HG02610 (cell line): ENCODE results near the gene FIP1L1.

Experiments used
- ATAC-seq: cut with Tn5 transposase; IDR thresholded peaks from one replicate; pipeline ENCODE4 v1.9.1; 2021; ENCODE audit warnings: mild to moderate bottlenecking, moderate library complexity; ENCODE audit not compliant: unreplicated experiment

The FIP1L1 gene

GRCh38 chr4:53499791-53500190 lies 122.3 kb downstream of the FIP1L1 start:
- ATAC-seq = no peak

- no peak for ATAC-seq
Measured at GRCh38 chr4:53500546-53500945, 123.1 kb downstream of the FIP1L1 start.

- ATAC-seq = no peak
Measured at GRCh38 chr4:53501561-53501960, 124.1 kb downstream of the FIP1L1 start.

- ATAC-seq = no peak
Measured at GRCh38 chr4:53502094-53502493, 124.7 kb downstream of the FIP1L1 start.

GRCh38 chr4:53505947-53506346 lies 128.5 kb downstream of the FIP1L1 start:
- no peak for ATAC-seq

GRCh38 chr4:53507058-53507457 lies 129.6 kb downstream of the FIP1L1 start:
- ATAC-seq = no peak

- ATAC-seq = no peak
Measured at GRCh38 chr4:53507671-53508286, 130.3 kb downstream of the FIP1L1 start.

- no peak for ATAC-seq
Measured at GRCh38 chr4:53508446-53508845, 131.0 kb downstream of the FIP1L1 start.

- ATAC-seq = no peak
Measured at GRCh38 chr4:53510321-53510720, 132.9 kb downstream of the FIP1L1 start.
